ENCODE results near the gene SPAM1.

GRCh38 chr7:123901101-123901500, 23.9 kb upstream of the SPAM1 start:
- TF ChIP-seq CTCF (IDR thresholded peaks at IDR 0.05; ENCODE audit: insufficient read depth, low read length, poor library complexity, severe bottlenecking) (no peak), EZH2phosphoT487 (conservative IDR thresholded peaks at IDR 0.05; ENCODE audit: low read length) (no peak)

All from SU-DHL-6 (cell line).